ENCODE measurements around the gene PCDHGA1.

Gene PCDHGA1

GRCh38 chr5:141439411-141440141 lies 109.3 kb downstream of the PCDHGA1 start:
- DNase-seq (ENCODE audit: low read depth in 2 of 3, low spot score in 2 of 3) = no peak

- DNase-seq (ENCODE audit: low read depth in 2 of 3, low spot score in 2 of 3) = no peak
Observed at GRCh38 chr5:141440341-141440740, 110.0 kb downstream of the PCDHGA1 start.

DNA sequence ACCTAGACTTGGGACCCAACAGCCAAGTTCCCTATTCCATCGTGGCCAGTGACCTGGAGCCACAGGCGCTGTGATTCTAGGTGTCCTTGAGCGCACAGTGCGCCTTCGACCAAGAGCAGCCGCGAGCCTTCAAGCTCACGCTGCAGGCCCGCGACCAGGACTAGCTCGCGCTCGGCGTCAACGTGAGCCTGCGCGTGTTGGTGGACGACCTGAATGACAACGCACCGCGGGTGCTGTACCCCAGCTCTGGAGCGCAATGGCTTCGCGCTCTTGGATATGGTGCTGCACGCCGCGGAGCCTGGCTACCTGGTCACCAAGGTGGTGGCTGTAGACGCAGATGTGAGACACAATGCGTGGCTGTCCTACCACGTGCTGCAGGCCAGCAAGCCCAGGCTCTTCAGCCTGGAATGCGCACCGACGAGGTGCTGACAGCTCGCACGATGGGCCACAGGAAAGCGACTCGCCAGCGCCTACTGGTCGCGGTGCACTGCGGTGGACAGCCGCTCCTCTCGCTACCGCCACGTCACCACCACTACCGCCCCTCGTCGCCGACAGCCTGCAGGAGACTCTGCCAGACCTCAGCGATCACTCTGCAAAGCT lies 111.4 kb downstream of the PCDHGA1 start:
- no peak for DNase-seq (ENCODE audit: low read depth in 2 of 3, low spot score in 2 of 3)

DNA sequence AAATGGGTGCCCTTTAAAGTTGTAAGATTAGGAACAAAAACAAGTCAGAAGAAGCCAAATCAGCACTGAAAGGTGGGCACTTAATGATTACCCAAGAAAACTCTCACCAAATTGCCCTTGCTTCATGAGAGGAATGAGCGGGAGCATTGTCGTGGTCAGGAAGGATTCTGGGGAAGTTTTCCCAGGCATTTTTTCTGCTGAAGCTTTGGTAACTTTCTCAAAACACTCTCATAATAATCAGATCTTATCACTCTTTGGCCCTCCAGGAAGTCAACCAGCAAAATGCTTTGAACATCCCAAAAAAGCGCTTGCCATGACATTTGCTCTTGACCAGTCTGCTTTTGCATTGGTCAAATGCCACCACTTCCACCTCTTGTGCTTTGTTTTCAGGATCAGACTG lies 135.0 kb downstream of the PCDHGA1 start:
- DNase-seq (ENCODE audit: low read depth in 2 of 3, low spot score in 2 of 3) = no peak

- DNase-seq (ENCODE audit: low read depth in 2 of 3, low spot score in 2 of 3) = no peak
Observed at GRCh38 chr5:141475625-141476131, 145.4 kb downstream of the PCDHGA1 start, which contains the start of gene PCDHGC3. TSS of gene PCDHGC3 (plus strand) at chr5:141475966. CDS start at chr5:141476117, 151 bp downstream.

DNA sequence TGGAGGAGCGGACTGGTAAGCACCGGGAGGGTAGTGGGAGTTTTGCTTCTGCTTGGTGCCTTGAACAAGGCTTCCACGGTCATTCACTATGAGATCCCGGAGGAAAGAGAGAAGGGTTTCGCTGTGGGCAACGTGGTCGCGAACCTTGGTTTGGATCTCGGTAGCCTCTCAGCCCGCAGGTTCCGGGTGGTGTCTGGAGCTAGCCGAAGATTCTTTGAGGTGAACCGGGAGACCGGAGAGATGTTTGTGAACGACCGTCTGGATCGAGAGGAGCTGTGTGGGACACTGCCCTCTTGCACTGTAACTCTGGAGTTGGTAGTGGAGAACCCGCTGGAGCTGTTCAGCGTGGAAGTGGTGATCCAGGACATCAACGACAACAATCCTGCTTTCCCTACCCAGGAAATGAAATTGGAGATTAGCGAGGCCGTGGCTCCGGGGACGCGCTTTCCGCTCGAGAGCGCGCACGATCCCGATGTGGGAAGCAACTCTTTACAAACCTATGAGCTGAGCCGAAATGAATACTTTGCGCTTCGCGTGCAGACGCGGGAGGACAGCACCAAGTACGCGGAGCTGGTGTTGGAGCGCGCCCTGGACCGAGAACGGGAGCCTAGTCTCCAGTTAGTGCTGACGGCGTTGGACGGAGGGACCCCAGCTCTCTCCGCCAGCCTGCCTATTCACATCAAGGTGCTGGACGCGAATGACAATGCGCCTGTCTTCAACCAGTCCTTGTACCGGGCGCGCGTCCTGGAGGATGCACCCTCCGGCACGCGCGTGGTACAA lies 146.0 kb downstream of the PCDHGA1 start:
- no peak for DNase-seq (ENCODE audit: low read depth in 2 of 3, low spot score in 2 of 3)

DNA sequence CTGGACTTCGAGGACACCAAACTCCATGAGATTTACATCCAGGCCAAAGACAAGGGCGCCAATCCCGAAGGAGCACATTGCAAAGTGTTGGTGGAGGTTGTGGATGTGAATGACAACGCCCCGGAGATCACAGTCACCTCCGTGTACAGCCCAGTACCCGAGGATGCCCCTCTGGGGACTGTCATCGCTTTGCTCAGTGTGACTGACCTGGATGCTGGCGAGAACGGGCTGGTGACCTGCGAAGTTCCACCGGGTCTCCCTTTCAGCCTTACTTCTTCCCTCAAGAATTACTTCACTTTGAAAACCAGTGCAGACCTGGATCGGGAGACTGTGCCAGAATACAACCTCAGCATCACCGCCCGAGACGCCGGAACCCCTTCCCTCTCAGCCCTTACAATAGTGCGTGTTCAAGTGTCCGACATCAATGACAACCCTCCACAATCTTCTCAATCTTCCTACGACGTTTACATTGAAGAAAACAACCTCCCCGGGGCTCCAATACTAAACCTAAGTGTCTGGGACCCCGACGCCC lies 146.8 kb downstream of the PCDHGA1 start:
- DNase-seq (ENCODE audit: low read depth in 2 of 3, low spot score in 2 of 3) = no peak

DNA sequence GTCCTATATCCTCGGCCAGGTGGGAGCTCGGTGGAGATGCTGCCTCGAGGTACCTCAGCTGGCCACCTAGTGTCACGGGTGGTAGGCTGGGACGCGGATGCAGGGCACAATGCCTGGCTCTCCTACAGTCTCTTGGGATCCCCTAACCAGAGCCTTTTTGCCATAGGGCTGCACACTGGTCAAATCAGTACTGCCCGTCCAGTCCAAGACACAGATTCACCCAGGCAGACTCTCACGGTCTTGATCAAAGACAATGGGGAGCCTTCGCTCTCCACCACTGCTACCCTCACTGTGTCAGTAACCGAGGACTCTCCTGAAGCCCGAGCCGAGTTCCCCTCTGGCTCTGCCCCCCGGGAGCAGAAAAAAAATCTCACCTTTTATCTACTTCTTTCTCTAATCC lies 147.5 kb downstream of the PCDHGA1 start:
- no peak for DNase-seq (ENCODE audit: low read depth in 2 of 3, low spot score in 2 of 3)

- no peak for DNase-seq (ENCODE audit: low read depth in 2 of 3, low spot score in 2 of 3)
Observed at GRCh38 chr5:141478321-141478945, 148.1 kb downstream of the PCDHGA1 start.

DNA sequence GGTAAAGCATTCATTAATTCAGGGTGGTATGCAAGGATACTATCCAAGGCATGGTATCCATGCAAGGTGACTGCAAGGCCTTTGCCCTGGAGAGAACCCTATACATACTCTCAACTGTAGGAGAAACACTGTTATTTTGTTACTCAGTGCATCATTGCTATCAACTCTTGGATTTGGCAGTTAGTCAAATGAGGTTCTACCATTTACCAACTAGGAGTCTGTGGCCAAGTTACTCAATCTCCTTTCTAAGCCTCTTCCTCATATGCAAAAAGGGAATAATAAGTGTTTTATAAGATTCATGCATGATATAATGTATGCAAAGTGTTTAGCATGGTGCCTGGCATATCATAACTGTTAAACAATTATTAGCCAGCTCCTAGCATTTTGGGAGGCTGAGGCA lies 149.5 kb downstream of the PCDHGA1 start:
- DNase-seq (ENCODE audit: low read depth in 2 of 3, low spot score in 2 of 3) = no peak

GRCh38 chr5:141483902-141484301 lies 153.6 kb downstream of the PCDHGA1 start:
- DNase-seq (ENCODE audit: low read depth in 2 of 3, low spot score in 2 of 3) = no peak

- DNase-seq (ENCODE audit: low read depth in 2 of 3, low spot score in 2 of 3) = no peak
Observed at GRCh38 chr5:141484310-141484640, 154.0 kb downstream of the PCDHGA1 start.

DNA sequence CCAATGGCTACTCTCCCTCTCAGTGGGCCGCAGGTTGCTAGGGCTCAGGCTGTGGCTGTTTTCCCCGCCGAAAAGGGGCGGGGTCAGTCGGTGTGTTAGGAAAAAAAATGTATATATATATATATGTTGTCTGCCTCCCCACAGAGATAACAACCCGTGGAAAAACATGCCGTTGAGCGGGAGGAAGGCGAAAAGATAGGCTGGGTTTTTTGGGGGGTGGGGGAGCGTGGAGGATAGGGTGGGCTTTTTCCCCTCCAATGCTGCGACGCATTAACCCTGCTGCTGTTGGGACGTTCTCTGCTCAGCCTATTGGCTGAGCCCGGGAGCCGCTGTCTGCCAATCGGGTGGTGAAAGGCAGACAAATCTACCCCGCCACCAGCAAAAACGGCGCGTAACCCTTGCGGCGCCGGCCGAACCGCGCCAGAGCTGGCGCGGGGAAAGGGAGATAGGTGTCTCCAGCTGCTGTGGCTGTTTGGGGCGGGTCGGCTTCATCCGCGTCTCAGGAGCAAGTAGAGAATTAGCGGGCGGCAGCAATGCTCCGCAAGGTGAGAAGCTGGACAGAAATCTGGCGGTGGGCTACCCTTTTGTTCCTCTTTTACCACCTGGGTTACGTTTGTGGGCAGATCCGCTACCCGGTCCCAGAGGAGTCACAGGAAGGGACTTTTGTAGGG lies 154.5 kb downstream of the PCDHGA1 start, which contains the start of gene PCDHGC4:
TSS of gene PCDHGC4 (plus strand) at position 390 of the 671 bp plus-strand sequence. CDS start at position 534, 144 bp downstream.
- DNase-seq (ENCODE audit: low read depth in 2 of 3, low spot score in 2 of 3) = no peak

GRCh38 chr5:141485321-141486055 lies 155.2 kb downstream of the PCDHGA1 start:
- DNase-seq (ENCODE audit: low read depth in 2 of 3, low spot score in 2 of 3) = no peak

GRCh38 chr5:141486091-141486490 lies 155.8 kb downstream of the PCDHGA1 start:
- no peak for DNase-seq (ENCODE audit: low read depth in 2 of 3, low spot score in 2 of 3)

DNA sequence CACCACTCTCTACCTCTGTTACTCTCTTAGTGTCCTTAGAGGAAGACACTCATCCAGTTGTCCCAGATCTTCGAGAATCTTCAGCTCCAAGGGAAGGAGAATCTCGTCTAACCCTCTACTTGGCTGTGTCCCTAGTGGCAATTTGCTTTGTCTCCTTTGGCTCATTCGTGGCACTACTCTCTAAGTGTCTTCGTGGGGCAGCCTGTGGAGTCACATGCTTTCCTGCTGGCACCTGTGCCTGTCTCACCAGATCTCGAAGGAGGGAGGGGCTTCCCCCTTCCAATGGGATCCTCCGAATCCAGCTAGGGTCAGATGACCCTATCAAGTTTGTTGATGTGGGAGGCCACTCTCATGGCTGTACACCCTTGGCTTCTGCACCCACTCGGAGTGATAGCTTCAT lies 156.8 kb downstream of the PCDHGA1 start:
- no peak for DNase-seq (ENCODE audit: low read depth in 2 of 3, low spot score in 2 of 3)

DNA sequence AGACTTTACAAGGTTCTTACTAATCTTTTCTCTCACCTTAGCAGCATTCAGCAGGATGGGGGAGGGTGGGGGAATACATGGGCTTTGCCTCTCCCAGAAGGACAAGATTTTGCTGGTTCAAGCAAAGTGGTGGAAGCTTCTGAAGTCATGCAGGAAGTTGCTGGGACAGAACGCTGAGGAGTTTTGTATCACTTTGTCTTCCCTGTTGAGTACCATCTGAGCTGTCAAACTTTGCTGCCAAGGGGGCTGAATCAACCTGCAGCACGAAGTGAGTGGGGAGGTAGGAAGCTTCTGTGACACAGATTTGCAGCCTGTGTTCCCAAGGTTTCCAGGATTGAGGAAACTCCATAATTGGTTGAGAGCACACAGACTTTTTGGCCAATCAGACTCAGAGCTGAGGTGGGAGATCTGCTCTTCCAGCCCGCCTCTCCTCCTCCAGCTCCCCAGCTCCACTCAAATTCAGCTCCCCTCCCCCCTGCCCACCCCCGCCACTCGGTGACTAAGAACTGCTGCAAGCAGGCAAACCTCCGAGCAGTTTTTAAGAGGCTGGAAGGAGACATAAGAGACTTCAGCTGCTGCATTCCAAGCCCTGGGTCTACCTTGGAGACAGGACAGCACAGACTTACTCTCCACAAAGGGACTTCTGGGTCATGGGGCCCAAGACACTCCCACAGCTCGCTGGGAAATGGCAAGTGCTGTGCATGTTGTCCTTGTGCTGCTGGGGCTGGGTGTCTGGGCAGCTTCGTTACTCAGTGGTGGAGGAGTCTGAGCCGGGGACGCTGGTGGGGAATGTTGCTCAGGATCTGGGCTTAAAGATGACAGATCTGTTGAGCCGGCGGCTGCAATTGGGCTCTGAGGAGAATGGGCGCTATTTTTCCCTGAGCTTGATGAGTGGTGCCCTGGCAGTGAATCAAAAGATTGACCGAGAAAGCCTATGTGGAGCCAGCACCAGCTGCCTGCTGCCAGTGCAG lies 158.6 kb downstream of the PCDHGA1 start, which contains the start of gene PCDHGC5:
TSS of gene PCDHGC5 (plus strand) at position 491 of the 971 bp plus-strand sequence. CDS start at position 651, 160 bp downstream.
- no peak for DNase-seq (ENCODE audit: low read depth in 2 of 3, low spot score in 2 of 3)

DNA sequence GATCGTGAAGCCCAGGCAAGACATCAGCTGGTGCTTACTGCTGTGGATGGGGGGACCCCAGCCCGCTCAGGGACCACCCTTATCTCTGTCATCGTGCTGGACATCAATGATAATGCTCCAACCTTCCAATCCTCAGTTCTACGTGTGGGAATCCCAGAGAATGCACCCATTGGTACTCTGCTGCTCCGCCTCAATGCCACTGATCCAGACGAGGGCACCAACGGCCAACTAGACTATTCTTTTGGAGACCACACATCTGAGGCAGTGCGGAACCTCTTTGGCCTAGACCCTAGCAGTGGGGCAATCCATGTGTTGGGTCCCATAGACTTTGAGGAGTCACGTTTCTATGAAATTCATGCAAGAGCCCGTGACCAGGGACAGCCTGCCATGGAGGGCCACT lies 159.5 kb downstream of the PCDHGA1 start:
- no peak for DNase-seq (ENCODE audit: low read depth in 2 of 3, low spot score in 2 of 3)

- DNase-seq (ENCODE audit: low read depth in 2 of 3, low spot score in 2 of 3) = no peak
Observed at GRCh38 chr5:141490271-141490670, 160.0 kb downstream of the PCDHGA1 start.

Data from activated CD8-positive, alpha-beta memory T cell treated with anti-CD3 and anti-CD28 coated beads for 48 hours (primary cell).